Activated T-cell treated with anti-CD3 and anti-CD28 coated beads for 24 hours (primary cell): Measurements from ENCODE around the gene PLK1.

Source experiments
- DNase-seq: peaks from one replicate; pipeline ENCODE4 v3.0.0-alpha.2; 2020; ENCODE audit warnings: low read depth

Gene PLK1

DNA sequence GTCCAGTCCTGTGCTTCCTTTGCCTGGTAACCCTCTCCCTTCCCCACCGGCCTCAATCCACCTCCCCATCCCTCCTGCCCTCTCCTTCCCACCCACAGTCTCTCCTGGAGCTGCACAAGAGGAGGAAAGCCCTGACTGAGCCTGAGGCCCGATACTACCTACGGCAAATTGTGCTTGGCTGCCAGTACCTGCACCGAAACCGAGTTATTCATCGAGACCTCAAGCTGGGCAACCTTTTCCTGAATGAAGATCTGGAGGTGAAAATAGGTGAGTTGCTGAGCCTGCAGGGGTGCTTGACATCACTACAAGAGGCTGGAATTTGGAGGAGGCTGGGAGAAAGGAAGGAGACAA, 1.3 kb downstream of the PLK1 start:
- no peak for DNase-seq

DNA sequence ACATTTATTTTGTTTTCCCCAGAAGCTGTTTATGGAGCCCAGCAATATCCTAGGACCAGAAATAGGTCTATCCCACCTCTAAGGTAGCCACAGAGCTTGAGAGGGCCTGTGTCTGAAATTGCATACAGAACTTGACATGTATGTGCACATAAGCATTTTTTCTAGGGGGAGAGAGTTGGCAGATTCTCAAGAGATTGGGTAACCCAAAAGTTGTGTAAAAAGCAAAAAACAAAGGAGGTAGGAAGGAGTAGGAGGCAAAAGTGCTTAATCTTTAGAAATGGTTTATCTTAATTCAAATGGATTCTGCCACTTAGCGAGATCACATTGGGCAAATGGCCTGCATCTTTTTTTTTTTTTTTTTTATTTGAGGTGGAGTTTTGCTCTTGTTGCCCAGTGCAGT, 3.5 kb downstream of the PLK1 start:
- no peak for DNase-seq

DNA sequence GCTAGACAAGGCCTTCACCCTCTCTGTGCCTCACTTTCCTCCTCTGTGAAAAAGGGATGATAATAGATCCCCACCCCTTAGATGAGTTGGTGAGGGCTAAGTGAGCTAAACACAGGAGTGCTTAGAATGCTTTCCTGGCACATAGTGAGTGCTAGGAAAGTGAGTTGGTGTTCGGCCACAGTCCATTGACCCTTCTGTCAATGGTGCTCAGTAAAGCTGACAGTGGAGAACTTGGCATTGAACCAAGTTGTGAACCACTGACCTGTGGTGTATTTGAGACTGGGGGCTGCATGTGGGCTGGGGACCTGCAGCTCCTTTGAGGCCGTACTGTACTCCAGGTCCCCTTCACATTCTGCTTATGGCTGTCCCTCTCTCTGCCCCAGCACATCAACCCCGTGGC, 4.8 kb downstream of the PLK1 start:
- no peak for DNase-seq

DNA sequence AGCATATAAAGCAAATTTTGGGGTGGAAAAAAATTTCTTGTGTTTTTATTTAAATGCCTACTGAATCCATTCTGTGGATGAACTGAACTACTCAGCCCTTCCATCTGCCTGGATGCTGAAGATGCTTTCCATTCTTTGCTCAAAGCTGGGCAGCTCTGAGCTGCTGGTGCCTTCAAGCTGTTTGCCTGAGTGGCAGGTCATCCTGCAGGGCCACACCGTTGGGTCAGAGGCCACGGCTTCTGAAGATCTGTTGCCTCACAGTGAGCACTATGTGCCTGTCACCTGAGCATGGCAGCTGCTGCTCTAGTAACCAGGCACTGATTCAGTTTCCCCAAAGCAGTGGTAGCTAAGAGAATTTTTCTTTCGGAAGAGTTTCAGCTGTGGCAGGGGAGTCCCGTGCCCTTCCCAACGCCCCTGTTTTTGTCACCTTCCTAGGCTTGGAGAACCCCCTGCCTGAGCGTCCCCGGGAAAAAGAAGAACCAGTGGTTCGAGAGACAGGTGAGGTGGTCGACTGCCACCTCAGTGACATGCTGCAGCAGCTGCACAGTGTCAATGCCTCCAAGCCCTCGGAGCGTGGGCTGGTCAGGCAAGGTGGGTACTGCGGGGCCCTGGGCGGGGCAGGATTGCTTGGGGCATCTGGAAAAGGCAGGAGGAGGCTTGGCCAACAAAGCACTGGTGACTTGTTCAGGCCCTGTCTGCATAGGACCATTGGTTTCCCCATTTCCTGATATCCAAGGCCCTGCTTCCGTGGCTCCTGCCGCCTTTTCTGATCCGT, 8.5 kb downstream of the PLK1 start:
- no peak for DNase-seq

DNA sequence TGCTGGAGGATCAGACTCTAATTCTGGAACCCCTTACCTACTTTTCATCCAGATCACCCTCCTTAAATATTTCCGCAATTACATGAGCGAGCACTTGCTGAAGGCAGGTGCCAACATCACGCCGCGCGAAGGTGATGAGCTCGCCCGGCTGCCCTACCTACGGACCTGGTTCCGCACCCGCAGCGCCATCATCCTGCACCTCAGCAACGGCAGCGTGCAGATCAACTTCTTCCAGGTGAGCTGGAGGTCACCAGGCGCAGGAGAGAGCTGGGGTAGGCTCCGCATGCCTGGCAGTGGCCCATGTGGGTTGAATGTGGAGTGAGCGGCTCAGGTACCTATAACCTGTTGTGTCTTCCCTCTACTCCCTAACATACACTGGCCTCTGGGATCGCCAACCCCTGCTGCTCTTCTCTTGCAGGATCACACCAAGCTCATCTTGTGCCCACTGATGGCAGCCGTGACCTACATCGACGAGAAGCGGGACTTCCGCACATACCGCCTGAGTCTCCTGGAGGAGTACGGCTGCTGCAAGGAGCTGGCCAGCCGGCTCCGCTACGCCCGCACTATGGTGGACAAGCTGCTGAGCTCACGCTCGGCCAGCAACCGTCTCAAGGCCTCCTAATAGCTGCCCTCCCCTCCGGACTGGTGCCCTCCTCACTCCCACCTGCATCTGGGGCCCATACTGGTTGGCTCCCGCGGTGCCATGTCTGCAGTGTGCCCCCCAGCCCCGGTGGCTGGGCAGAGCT, 10.9 kb downstream of the PLK1 start:
- no peak for DNase-seq

DNA sequence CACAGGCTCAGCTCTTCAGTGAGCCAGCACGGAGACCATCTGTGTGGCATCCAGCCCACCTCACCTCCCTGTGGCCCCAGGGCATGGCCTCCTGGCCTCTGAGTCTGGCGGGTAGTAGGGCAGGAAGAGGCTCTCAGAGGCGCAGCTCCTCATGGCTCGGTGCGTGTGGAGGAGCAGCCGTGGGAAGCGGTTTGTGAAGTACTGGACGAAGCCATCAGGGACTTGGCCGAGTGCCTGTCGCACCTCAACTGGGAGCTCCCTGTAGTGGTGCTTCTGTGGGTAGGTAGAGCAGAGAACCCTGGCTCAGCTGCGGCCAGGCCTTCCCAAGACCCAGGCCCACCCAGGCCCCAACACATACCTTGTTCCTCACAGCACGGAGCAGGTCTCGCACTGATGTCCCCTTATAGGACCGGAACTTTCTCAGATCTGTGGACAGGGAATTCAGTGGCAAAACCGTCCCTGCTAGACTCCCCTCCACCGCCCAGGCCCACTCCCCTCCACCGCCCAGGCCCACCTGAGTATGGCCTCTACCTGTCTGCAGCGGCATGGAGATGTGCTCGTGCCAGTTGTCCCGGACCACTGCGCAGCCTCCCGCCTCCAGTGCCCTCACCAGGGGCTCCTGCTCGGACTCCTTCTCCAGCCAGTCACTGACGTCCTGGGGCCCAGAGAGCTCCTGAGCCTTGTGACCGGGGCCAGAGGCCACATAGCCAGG, 12.2 kb downstream of the PLK1 start:
- DNase-seq = no peak

DNA sequence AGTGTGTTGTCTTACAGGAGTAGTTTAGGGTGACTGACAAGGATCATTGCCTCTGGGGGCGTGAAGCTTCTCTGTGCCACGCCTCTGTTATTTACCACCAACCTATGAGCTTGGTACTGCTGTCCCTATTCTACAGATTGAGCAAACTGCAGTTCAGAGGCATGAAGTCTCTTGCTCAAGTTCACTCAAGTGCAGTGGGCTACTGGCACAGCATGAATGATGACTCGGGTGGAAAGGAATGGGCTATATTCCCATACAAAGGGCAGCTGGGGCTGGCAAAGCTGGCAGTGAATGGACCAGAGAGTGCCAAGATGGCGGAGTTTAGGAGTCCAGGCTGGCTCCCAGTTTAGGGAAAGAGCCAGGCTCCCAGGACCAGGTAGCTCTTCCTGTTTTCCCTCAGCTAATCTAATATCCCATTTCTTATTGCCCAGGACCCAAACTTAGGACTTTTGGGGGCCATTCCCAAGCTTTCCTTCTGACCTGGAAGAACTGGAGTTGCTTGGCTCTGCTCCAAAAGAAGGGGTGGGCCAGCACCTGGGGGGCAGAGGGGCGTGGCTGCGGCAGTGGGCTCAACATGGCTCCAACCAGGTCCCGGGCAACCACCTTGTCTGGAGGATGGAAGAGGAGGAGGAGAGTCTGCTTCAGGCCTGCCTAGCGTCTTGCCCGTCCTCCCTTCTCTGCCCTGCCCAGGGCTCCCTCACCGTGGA, 12.9 kb downstream of the PLK1 start:
- DNase-seq = no peak

DNA sequence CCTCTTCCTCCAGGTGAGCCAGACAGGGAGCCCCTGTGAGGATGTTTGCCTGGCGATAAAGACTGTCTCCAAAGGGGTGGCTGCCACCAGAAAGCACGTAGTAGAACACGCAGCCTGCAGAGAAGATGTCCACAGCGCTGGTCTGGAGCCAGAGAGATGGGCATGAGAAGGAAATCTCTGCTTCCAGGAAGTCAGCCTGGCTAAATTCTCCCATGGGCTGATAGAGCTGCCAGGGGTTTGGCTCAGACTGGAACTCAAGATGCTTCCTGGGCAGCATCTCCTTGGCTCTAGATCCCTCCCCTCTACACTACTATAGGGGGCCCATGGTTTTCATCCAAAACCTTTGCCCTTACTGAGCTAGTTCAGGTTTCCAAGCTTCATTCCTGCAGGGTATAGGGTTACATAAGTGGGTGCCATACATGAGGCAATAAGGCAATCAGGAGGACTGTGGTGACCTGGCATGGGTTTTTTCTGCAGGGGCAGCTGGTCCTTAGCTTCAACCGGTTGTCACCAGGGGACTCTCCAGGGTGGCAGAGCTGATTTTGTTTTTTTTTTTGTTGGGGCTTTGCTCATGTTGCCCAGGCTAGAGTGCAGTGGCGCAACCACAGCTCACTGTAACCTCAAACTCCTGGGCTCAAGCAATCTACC, 13.6 kb downstream of the PLK1 start:
- DNase-seq = no peak

DNA sequence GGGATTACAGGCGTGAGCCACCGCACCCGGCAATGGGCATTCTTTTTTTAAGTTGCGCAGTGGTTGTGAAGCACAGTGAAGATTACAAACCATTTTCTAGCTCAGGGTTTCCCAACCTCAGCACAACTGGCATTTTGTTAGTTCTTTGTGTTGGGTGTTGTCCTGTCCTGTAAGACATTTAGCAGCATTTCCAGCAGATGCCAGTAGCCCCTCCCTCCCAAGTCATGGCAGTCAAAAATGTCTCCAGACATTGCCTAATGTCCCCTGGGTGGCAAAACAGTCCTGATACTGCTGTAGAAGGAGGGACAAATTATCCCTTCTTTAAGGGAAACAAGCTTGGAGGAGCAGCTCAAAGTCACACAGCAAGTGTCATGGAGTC, 15.6 kb downstream of the PLK1 start:
- no peak for DNase-seq

DNA sequence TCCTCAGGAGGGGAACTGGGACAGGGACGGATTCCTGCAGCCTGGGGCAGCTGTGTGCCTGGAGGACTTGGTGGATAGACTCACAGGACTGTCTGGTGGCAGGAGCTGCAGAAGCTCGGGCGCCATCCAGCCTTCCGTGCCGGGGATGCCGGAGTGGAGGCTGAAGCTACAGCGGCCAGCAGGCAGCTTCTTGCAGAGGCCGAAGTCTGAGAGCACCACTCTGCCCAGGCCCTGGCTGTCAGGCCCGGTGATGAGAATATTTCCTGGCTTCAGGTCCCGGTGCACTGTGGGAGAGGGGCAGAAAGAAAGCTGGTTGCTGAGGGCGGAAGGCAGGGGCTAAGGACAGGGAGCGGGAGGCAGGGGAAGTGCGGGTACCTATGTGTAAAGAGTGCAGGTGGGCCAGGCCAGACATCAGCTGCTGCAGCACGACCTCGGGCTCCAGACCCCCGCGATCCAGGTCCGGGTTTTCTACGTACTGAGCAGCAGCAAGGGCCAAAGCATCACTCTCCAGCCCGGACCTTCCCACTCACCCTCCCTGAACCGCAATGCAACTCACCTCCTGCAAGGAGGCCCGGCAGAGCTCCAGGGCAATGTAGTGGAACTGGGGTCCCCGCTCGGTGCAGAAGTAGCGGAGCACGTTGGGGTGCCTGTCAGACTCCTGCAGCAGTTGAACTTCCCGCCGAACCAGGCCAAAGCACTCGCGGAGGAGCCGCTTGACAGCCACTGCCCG, 16.1 kb downstream of the PLK1 start:
- DNase-seq = no peak

DNA sequence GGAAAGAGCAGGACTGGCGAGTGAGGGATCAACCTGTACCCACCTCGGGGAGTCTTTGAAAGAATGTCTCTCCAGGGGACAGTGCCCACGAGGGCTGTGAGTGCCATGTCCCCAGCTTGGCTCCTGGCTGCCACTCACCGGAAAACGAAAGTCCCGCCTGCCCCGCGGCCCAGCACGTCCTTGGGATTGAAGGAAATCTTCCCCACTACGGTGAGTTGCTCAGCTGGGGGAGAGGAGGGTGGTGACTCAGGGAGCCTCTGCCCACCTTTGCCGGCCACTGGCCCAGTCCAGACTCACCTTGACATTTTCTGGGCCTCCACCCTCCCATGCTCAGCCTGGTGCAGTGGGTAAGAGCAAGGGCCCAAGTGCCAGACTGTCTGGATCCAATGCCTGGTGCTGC, 17.1 kb downstream of the PLK1 start:
- DNase-seq = no peak

DNA sequence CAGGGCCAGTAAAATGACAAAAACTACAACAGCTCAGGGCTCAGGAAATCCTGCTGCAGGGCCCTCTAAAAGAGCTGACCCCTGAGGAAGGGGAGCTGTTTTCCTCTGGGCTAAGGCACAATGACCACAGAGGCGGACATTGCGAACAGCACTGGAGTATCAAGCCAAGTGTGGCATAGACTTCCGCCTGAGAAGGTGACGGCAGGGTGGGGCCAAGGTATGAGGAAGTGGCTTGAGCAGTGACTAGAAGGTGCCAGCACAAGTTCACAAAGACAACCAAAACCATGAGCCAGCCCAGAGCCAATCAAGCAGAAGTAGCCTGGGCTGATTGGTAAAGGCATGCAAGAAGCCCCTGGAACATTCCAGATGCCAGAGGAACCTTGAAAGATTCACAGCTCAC, 20.4 kb downstream of the PLK1 start:
- DNase-seq = no peak

DNA sequence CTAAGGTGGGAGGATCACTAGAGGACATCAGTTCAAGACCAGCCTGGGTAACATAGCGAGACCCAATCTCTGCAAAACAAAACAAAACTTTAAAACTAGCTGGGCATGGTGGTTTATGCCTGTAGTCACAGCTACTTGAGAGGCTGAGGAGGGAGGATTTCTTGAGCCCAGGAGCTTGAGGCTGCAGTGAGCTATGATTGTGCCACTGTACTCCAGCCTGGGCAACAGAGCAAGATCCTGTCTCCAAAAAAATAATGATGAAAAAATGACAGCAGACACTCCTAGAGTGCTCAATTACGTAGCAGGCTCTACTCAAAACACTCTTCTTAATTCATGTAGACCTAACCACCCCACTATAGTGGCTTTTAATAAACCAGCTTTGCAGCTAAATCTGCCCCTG, 21.4 kb downstream of the PLK1 start:
- no peak for DNase-seq

DNA sequence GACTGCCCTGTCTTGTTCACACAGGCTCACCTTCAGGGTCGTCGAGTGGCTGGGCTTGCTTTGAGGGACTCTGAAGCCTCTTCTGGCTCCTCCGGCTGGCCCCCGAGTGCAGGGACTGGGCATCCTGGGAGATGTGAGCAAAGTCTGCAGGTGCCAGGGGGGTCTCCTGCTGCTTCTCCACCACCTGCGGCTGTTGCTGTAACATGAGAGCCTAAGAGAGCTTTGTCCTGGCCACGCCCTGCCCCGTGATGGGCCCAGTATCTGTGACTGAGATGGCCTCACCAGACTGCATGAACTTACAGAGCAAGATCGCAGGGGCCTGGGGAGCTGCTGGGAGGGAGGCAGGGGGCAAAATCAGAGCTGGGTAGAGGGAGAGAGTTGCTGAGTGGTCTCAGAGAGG, 21.8 kb downstream of the PLK1 start:
- no peak for DNase-seq

DNA sequence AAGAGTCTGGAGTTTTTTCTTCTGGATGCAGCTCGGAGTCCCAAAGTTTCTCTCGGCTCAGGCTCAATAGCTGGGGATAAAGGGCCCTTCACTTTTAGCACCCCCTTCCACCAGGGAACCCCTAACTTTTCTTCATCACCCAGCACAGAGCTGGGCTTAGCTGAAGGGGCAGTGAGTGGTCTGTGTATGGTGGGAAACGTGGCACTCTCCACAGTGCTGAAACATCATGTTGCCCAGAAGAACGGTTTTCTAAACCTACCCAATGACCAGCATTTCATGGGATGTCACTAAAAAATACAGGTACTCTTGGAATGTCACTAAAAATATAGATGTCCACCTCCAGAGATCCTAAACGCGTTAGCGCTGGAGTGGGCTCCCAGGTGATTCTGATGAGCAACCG, 22.4 kb downstream of the PLK1 start:
- no peak for DNase-seq

DNA sequence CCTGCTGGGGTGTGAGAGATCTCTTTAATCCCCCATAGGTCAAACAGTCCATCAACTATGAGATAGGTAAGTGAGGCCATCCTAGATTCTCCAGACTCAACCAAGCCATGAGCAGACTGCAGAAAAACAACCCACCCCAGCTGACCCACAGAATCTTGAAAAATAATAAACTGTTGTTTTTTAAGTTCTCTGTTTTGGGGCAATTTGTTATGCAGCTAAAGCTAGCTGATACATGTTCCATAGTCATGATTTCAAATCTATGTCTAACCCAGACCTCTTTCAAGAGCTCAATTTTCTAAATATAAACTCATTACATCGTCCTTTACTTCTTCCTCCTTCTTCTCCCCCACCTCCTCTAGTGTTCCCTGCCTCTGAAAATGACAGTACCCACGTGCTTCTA, 24.3 kb downstream of the PLK1 start:
- DNase-seq = no peak

DNA sequence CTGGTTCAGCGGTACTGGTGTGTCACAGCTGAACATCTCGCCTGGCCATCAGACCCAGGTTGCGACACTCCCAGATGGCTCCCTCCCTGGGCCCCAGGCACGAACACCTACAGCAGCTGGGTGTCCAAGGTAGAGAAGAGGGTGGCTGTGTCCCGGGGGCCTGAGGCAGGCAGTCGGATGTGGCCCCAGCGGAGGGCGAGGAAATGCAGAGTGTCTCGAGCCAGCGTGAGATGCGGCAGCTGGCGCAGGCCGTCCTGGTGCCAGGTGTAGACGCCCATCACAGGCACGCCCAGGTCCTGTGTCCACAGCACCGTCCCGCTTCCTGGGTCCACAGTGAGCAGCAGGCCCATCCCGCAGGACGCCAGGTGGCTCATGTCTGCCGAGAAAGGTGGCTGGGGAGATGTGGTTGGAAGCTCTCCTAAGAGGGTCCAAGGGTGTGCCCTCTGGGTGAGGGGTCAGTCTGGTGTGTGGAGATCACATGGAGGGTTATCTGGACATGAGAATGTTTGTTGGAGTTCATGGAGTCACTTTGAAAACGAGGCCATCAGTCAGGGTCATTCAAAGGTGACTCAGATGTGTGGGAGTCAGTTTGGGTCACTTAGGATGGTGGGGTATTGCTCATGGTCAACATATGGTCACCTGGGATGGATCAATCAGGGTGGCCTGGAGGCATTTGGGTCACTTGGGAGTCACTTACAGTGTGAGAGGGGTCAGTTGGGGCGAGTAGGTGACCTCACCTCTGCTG, 26.3 kb downstream of the PLK1 start:
- no peak for DNase-seq

DNA sequence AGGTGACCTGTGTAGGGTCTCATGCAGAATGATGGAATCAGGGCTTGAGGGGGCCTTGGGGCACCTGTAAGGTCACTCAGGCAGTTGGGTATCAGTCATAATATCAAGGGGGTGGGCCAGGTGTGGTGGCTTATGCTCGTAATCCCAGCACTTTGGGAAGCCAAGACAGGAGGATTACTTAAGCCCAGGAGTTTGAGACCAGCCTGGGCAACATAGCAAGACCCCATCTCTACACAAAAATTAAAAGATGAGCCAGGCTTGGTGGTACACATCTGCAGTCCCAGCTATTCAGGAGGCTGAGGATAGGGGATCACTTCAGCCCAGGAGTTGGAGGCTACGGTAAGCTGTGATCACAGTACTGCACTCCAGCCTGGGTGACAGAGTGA, 26.8 kb downstream of the PLK1 start:
- no peak for DNase-seq

DNA sequence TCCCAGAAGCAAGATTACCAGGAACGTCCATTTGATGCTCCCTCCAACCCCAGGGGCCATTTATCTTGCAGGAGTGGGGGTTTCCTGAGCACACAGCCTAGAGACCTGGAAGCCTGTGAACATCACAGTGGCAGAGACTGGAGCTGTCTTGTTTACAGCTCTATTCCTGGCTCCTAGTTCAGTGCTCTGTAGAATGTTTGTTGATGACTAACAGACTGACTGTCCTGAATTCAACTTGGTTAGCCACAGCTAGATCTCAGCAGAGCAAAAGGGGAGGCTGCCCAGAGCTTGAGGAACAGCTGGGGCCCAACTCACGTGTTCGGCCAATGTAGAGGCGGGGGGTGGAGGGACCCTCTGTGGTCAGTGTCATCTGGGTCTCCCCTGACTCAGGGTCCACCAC, 27.8 kb downstream of the PLK1 start:
- no peak for DNase-seq

DNA sequence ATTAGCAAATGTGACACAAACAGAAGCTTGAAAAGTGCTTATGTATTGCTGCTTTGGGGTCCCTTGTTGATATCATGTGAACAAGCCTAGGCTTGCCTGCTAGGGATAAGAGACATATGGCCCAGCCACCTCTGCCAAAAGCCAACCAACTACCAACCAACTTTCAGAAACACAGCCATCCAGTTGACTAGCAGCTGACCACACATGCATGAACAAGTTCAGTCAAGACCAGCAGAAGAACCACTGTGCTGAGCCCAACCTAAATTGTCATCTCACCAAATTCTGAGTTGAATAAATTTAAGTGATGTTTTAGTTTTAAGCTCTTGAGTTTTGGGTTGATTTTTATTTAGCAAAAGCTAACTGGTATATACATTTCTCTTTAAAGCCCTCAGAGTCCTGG, 30.8 kb downstream of the PLK1 start:
- no peak for DNase-seq

DNA sequence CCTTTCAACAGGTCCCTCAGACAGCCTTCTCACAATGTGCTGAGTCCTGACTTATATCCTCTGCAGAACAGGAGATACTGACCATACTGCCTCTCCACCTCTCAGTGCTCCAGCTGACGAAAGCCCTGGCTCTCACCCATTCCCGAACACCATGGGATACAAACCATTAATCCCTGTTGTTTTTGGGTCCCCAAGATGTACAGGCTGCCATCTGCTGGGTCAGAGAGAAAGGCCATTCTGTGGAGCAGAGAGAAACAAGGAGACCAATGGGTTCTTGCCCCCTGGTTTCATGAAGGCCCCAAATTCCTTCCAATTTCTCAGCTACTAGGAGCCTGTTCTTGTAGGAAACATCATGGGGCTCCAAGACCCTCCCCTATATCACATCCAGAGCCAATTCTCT, 31.3 kb downstream of the PLK1 start:
- DNase-seq = no peak
